GM08714 (cell line): Measurements from ENCODE around the gene S100A4.

Source experiments
- H3K4me3 ChIP-seq: fragments of 200-500 bp; sonication (Bioruptor generic); 2 replicates; pipeline ENCODE4 v1.5.1; 2014; ENCODE audit warnings: mild to moderate bottlenecking, low read length, inconsistent platforms
- ZNF274 ChIP-seq: IDR thresholded peaks from 2 replicates; pipeline ENCODE4 v1.6.1; 2012; ENCODE audit warnings: mild to moderate bottlenecking, low read depth, low read length

Gene S100A4

DNA sequence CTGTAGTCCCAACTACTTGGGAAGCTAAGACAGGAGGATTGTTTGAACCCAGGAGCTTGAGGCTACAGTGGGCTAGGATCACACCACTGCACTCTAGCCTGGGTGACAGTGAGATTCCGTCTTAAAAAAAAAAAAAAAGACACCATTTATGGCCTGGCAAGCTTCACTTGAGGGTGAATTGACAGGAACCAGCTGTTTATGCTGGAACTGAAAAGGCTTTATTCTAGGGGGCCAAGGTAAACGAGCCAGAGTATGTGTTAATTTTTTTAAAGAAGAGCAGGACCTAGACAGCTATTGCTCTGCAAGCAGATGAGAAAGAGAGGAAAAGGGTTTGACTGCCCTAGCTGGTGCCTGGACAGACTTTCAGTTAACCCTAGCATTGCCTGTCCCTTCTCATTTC lies 46.9 kb downstream of the S100A4 start:
- no peak overlapping the region for H3K4me3 ChIP-seq
- no peak for TF ChIP-seq ZNF274

DNA sequence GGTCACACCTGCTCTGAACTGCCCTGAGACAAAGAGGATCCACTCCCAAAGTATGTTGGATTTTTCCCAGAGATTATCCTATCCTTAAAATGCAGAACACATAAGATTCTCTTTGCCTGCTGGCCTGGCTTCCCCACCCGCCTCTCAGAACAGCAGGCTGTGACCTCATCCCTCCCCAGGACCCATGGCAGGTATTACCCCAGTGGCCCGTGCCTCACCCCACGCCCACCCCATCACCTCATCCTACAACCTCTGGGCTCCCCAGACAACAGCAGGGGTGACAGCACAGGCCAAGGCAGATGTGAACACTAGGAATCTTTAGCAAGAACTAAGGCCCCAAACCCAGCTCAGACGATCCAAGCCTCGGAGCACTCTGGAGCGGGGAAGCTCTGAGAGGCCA lies 50.1 kb downstream of the S100A4 start:
- H3K4me3 ChIP-seq = no peak overlapping the region
- no peak for TF ChIP-seq ZNF274

DNA sequence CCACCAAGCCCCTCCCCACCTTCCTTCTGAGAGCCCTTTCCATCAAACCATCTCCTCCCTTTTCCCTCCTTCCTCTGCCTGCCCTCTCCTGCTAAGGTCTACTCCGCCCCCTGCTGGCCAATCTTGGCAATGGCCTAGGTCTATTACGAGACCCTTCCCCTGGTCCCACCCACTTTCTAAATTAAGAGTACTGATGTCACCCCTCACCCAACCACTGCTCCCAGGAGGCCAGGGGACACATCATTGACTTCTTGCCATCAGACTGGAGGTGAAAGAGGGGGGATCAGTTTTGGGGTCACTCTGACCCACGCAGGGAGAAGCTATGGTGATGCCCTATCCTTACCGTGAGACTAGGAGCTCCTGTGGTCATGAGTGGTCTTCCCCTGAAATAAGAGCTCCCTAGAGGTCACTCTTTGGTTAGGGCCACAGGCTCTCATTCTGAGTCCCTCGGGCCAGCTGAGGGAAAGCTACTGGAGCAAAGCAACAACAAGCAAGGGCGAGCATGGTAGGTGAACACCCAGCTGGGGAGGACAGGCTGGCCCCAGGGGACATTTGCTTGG lies 50.5 kb downstream of the S100A4 start:
- TF ChIP-seq ZNF274 = no peak
- no peak overlapping the region for H3K4me3 ChIP-seq
